Measurements from ENCODE around the gene GADD45GIP1.

Gene GADD45GIP1

DNA sequence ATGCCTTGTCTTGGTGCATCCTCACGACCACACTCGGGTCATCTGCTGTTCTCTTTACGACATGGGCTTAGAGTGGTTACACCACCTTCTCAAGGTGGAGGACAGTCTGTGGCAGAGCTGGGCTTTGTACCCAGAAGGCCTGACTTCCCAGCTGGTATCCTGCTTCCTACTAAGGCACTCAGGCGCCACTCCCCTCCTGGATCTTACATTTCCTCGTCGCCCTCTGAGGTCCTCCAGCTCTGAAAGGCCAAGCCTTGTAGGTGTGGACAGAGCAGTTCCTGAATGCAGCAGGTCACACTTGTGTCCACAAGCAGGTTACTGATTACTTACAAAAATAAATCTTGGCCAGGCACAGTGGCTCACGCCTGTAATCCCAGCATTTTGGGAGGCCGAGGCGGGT is 49.9 kb downstream of the GADD45GIP1 start:
- DNase-seq (ENCODE audit: low read depth): no peak

All from stimulated activated CD8-positive, alpha-beta memory T cell treated with anti-CD3 and anti-CD28 coated beads, Interleukin-15, amount 100 ng/mL, for 1 hour (primary cell).